SKM-1 treated with dmso at 0.1 percent for 144 hours (cell line): Measurements from ENCODE around the gene PRDM10.

Experiments
- DNase-seq: peaks from one replicate; lab custom pipeline; 2025; ENCODE audit not compliant: unreplicated experiment; lab: John Stamatoyannopoulos, UW

PRDM10 gene

GRCh38 chr11:129950101-129951091 lies 52.2 kb downstream of the PRDM10 start:
- DNase-seq: peak; percentile 95

- DNase-seq: no peak
Measured at GRCh38 chr11:129948926-129949466, 53.6 kb downstream of the PRDM10 start.

DNA sequence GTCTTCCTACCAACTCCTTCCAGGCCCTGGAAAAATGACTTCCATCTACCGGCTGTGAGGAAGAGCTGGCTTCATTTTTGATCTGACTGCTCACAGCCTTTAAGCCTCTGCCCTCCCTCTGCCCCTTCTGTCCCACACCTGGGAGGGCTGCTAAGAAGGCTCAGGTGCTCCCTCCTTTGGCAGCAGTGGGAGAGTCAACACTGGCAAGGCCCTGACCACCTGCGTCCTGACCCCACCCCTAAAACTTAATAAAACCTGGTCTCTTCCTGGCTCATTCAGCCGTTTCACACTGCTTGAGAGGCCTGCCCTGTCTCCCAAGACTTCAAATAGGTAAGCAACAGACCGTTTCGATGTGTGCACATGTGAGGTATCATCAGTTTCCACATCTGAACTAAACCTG lies 55.2 kb downstream of the PRDM10 start:
- DNase-seq: no peak

- DNase-seq: no peak
Measured at GRCh38 chr11:129946965-129947364, 55.7 kb downstream of the PRDM10 start.

DNA sequence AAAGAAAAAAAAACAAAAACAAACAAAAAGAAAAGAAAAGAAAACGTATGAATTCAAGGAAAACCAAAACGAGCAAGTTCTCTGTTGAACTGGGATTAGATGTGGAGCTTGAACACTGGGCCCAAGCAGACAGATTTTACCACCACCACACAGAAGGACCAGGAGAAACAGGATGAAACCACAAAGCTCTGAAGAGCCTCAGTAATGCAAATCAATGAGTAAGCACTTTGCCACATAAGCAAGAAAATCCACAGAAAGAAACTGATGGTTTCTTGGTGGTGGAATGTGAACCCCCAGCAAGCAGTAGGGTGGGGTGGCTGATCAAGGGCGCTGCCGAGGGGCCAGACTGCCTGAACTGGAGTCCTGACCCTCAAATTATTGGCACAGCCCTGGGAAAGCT lies 56.4 kb downstream of the PRDM10 start:
- no peak for DNase-seq

- DNase-seq: no peak
Measured at GRCh38 chr11:129945373-129945772, 57.3 kb downstream of the PRDM10 start.

DNA sequence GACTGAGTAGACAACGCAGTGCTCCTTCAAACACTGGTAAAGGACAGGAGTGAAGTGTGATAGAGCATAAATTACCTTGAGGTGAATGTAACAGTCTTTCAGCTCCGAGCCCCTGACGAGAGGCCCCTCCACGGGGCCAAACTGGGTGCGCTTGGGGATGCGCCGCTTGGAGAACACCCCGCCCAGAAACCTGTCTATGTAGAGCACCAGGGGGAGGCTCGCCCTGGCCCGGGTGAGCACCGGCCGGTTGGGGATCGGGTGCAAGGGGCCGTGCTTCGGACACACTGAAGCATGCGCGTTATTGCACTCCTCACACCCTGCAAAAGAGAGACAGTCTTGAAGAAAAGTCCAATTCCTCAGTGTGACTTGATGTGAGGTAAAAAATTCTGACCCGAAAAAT lies 57.9 kb downstream of the PRDM10 start:
- DNase-seq: no peak

DNA sequence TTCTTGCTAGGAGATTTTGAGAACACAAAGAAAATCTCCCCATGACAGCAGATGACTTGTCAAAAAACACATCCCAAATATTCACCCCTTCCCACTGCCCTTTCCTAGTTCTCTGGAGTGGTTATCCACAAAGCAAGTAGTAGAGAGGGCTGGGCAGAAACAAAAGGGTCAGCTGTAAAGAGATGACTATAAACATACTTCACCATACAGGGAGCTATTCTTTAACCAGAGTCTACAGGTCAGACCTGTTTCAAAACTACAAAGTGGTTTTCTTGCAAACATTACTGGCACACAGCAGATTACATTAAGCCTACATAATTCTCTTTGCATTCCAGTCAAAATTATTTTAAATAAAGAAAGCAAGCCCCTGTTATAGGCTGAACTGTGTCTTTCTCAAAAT lies 59.6 kb downstream of the PRDM10 start:
- no peak for DNase-seq

DNA sequence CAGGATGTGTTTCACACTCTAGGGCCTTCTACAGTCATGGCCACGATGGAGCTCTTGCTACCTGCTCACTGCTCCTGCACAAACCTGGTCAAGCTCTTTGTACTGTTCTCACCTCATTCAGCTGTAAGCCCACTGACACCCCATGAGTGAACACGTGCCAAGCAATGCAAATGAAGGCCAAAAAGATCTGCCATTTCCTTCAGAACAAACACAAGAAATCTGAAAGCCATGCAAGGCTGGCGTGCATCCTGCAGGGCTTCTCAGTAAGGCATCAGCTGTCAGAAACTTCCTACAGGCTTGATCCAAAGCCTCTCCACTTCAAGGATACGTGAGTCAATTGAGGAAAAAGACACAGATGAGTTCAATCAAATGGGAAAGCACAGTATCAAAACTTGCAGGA lies 63.1 kb downstream of the PRDM10 start:
- no peak for DNase-seq

- no peak for DNase-seq
Measured at GRCh38 chr11:129938764-129939163, 63.9 kb downstream of the PRDM10 start.

DNA sequence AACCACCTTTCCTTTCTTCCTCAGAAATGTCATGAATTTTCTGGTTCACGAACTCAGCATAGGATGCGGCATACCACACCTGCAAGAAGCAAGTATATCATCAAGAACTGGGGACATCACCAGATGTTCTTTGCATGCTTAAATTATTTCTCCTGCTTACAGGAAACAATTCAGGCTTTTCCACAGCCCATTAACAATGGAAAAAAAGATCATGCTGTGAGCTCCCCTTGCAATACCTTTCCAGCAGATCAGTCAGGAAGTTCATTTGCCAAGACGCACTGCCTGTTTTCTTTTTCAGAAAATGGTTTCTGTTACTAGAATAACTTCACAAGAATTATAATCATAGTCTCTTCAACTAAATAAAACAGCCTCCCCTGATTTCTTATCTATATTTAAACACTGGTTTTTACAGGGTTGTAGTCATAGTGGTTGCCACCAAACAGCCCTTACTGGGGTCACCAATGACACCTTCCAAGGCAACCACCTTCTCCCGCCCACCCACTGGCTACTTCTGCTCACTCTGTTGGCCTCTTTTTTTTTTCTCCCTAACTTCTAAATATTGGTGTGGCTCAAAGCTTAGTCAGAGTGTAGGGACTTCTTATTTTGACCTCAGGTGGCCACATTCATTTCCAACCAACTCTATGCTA lies 64.9 kb downstream of the PRDM10 start:
- no peak for DNase-seq

GRCh38 chr11:129935723-129936122 lies 66.9 kb downstream of the PRDM10 start:
- no peak for DNase-seq

GRCh38 chr11:129933891-129934290 lies 68.7 kb downstream of the PRDM10 start:
- no peak for DNase-seq

GRCh38 chr11:129933262-129933661 lies 69.4 kb downstream of the PRDM10 start:
- DNase-seq: no peak

- DNase-seq: no peak
Measured at GRCh38 chr11:129932381-129933067, 70.1 kb downstream of the PRDM10 start.

DNA sequence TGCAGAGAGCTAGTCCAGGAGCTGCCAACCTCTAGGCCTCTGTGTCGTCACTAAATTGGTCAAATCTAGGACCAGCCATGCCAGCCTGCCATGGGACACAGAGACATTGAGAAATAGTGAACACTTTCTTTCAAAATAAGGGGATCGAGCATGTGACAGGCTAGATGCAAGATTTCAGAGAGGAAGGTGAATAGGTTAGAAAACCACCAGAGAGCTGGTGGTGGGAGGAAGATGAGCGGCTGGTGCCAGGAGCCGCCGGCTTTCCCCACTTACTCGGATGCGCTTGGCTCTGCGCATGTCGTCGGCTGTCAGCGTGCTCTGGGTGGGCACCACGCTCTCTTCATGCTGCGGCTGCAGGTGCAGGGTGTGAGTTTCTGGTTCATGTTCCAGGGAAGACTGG lies 71.9 kb downstream of the PRDM10 start:
- peak; percentile 95 for DNase-seq

DNA sequence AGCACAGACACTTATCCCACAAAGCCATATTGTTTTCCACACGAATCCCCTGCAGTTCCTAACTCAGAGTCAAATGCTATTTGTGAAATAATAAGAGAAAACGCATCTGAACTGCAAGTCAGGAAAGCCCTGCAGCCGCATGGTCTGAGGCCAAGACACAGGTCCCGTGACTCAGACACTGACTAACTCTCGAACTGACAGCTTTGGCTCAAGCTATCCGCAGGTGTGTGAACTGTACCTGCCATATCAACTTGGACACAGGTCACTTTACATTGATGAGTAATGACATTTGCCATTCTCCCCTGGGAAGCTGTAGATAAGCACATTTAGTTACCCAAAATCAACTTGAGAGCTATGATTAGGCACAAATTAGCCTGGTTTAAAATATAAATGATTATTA lies 72.3 kb downstream of the PRDM10 start:
- DNase-seq: no peak

DNA sequence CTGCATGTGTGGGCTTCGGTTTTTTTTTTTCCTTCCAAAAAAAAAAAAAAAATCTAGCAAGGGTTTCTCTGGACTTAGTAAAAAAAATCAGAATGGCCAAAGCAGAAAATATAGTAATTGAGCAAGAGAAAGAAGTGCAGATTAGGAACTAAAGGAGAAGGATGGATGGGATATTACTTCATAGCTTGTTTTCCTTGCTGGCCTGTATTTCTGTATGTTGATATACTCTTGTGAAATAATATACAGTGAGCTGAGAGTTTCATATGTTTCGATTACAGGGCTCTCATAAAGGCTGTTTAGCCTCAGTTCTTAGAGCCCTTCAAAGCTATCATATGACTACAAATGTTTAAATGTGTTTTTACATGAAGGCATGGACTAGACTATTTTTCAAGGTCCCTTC lies 72.9 kb downstream of the PRDM10 start:
- peak; percentile 47 for DNase-seq

DNA sequence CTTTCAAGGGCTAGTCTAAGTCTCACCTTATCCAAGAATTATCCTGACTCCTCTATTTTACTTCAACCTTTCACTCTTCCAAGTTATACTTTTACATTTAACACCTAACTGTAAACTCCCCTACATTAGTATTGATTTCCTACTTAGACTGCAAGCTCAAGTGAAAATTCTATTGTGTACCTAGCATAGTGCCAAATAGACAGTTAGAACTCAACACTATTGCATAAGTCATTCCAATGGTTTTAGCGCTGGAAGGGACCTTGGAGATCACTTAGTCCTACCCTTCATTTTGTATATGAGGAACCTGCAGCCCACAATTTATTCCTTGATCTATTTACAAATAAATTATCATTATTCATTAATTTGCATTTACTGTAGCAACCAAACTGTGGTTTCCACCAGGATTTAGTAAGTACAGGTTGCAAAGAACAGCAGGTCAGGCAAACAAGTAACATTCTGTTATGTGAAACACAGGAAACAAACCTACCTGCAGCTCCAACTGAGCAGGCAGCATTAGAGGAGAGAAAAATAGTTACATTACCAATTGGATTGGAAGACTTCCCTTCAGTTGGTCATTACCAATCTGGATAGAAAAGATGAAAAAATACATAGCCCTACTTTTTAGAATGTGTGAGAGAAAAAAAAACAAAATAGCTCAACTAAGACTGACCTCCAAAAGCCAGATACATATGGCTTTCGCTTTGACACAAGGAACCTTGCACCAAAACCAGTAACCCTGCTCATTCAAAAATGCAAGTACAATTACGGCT lies 73.5 kb downstream of the PRDM10 start:
- no peak for DNase-seq

- DNase-seq: no peak
Measured at GRCh38 chr11:129922674-129923073, 80.0 kb downstream of the PRDM10 start.

- DNase-seq: no peak
Measured at GRCh38 chr11:129918361-129918760, 84.3 kb downstream of the PRDM10 start.
